Right atrium auricular region (tissue), 2 donors: ENCODE results near the gene CLDND1. TPM values are rescaled to one million over a fixed set of nuclear protein-coding genes. Genes with fewer than 3 reads are reported as not detected.

Experiments
- DNase-seq: peaks from one replicate; pipeline ENCODE4 v3.0.0-alpha.2; 2019; ENCODE audit warnings: low spot score
- H3K27ac ChIP-seq, 2 donors: fragments of 200-600 bp; sonication (generic); 1 replicate in 1 of 2; 2 replicates in 1 of 2; pipeline ENCODE4 v1.5.1; 2016 to 2019
- H3K27me3 ChIP-seq, 2 donors: fragments of 200-600 bp; sonication (generic); one replicate each; pipeline versions ENCODE4 v1.5.1 to v1.6.0; 2017 to 2019
- H3K36me3 ChIP-seq: fragments of 200-600 bp; sonication (generic); one replicate; pipeline ENCODE4 v1.5.1; 2016
- H3K4me1 ChIP-seq, 2 donors: fragments of 200-600 bp; sonication (generic); one replicate each; pipeline versions ENCODE4 v1.5.1 to v1.6.0; 2017 to 2019
- H3K4me3 ChIP-seq, 2 donors: fragments of 200-600 bp; sonication (generic); 1 replicate in 1 of 2; 2 replicates in 1 of 2; pipeline ENCODE4 v1.5.1; 2017 to 2019; ENCODE audit warnings: mild to moderate bottlenecking in 1 of 2, moderate library complexity in 1 of 2
- H3K9me3 ChIP-seq, 2 donors: fragments of 200-600 bp; sonication (generic); one replicate each; pipeline ENCODE4 v1.5.1; 2019
- total RNA-seq, 2 donors: library from RNA; depleted of rRNA; stranded (reverse); fragments of >200 nt; gene quantifications; one replicate each; pipeline ENCODE4 v1.1.0, GENCODE V29; 2016
- TF ChIP-seq, protein P1 (sequence below), 2 donors: fragments of 200-600 bp; sonication (generic); IDR thresholded peaks; one replicate each; pipeline ENCODE4 v1.5.1; 2019; ENCODE audit warnings: antibody characterized with exemption in 2 of 2

The CLDND1 gene
- total RNA-seq, 2 donors from 2014 or later = 138 to 152 TPM

DNA sequence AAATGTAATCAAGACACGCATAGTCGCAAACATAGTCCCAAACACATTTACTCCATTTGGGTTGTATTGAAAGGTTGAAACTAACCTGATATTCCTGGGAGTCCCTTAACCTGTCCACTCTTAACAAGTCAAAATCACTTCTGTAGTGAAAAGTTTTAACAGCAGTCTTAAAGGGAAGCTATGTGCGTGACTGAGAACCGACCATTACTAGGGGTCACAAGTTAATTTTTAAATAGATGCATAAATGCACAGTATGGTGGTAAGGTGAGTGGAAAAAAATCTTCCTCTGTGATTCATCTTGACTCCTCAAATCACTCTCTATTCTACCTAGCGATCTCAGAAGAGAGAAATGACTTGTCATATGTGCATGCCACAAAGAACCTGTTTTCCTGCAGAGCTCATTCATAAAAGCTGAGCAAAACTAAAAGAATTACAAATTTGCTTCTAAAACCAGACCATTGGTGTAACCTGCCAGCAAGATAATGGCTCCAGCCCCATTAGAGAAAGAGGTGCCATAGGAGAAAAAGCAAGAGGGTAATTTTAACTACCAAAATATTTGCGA, 13.8 kb upstream of the CLDND1 start:
- Histone ChIP-seq H3K27me3 (no peaks in the 10 kb centered on the region), H3K27ac (no peak overlapping the region), H3K4me1 (no peaks in the 10 kb centered on the region), H3K9me3 (no peaks in the 10 kb centered on the region), H3K4me3 (no peak overlapping the region), H3K36me3 (no peaks in the 10 kb centered on the region)
- TF ChIP-seq, protein P1, sequence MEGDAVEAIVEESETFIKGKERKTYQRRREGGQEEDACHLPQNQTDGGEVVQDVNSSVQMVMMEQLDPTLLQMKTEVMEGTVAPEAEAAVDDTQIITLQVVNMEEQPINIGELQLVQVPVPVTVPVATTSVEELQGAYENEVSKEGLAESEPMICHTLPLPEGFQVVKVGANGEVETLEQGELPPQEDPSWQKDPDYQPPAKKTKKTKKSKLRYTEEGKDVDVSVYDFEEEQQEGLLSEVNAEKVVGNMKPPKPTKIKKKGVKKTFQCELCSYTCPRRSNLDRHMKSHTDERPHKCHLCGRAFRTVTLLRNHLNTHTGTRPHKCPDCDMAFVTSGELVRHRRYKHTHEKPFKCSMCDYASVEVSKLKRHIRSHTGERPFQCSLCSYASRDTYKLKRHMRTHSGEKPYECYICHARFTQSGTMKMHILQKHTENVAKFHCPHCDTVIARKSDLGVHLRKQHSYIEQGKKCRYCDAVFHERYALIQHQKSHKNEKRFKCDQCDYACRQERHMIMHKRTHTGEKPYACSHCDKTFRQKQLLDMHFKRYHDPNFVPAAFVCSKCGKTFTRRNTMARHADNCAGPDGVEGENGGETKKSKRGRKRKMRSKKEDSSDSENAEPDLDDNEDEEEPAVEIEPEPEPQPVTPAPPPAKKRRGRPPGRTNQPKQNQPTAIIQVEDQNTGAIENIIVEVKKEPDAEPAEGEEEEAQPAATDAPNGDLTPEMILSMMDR (IDR thresholded peaks at IDR 0.05) = no peak
- DNase-seq = no peak

DNA sequence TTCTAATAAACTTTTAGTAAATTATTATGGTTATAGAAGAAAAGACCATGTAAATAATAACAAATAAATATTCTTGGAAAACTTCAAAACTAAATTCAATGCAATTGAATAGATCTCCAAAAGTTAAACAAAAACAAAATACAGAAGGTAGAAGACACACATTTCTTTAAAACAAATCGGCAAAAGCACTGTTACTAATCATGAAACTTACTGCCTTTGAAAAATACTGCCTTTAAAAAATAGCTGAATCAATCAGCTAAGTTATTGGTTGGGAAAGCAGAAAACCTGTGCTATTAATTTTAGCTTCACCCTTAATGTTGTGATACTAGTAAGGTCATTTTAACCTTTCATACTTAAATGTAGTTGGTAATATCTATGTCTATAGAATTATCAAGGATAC, 12.0 kb upstream of the CLDND1 start:
- no peaks in the 10 kb centered on the region for H3K9me3 ChIP-seq
- no peaks in the 10 kb centered on the region for H3K27me3 ChIP-seq
- H3K27ac ChIP-seq = no peak overlapping the region
- no peaks in the 10 kb centered on the region for H3K4me1 ChIP-seq
- TF ChIP-seq, protein P1 (IDR thresholded peaks at IDR 0.05) = no peak
- no peaks in the 10 kb centered on the region for H3K36me3 ChIP-seq
- no peak for DNase-seq
- H3K4me3 ChIP-seq = no peak overlapping the region

DNA sequence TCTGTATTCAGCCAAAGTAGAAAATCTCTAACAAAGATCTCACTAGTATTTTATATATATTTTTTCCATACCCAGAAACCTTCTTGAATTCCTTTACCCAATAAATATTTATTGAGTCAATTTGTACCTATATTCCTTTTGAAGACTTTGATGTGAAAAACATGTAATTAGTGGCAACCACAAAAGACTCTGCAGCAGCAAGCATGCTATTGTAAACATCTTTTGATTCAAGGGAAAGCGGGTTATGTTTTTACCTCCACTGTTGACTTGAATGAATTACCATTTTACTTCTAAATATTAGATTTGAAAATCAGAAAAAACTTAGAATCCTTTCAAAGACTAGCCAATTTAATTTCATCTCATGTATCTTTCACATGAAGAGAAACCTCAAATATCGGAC, 11.5 kb upstream of the CLDND1 start:
- no peak overlapping the region for H3K27ac ChIP-seq
- no peaks in the 10 kb centered on the region for H3K4me1 ChIP-seq
- TF ChIP-seq, protein P1 (IDR thresholded peaks at IDR 0.05) = no peak
- no peaks in the 10 kb centered on the region for H3K9me3 ChIP-seq
- no peak for DNase-seq
- no peak overlapping the region for H3K4me3 ChIP-seq
- no peaks in the 10 kb centered on the region for H3K27me3 ChIP-seq
- no peaks in the 10 kb centered on the region for H3K36me3 ChIP-seq

DNA sequence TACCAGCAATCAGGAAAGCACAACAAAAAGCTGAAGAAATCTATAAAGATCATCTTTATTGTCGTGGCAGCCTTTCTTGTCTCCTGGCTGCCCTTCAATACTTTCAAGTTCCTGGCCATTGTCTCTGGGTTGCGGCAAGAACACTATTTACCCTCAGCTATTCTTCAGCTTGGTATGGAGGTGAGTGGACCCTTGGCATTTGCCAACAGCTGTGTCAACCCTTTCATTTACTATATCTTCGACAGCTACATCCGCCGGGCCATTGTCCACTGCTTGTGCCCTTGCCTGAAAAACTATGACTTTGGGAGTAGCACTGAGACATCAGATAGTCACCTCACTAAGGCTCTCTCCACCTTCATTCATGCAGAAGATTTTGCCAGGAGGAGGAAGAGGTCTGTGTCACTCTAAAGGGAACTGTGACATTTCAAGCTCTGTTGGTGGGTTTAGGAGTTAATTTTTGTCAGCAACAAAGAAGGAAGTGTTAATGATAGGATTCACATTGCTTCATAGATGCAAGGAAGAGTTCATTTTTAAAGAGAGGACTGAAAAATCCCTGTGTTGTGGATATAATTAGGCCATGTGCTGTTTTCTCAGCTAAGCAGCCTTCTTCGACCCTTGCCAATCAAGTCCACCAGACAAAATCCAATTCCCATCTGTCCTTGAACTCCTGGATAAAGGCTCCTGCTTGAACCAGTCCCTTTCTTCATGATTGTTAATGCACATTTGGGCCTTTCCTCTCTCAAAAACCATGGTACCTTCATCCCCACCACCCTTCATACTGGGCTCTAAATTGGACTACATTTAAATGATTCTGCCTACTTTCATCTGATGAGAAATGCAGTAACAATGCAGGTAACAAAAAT, 10.2 kb upstream of the CLDND1 start:
- no peaks in the 10 kb centered on the region for H3K27me3 ChIP-seq
- H3K9me3 ChIP-seq = no peaks in the 10 kb centered on the region
- TF ChIP-seq, protein P1 (IDR thresholded peaks at IDR 0.05) = no peak
- H3K27ac ChIP-seq = no peak overlapping the region
- no peaks in the 10 kb centered on the region for H3K36me3 ChIP-seq
- no peak overlapping the region for H3K4me3 ChIP-seq
- H3K4me1 ChIP-seq = no peaks in the 10 kb centered on the region
- no peak for DNase-seq

DNA sequence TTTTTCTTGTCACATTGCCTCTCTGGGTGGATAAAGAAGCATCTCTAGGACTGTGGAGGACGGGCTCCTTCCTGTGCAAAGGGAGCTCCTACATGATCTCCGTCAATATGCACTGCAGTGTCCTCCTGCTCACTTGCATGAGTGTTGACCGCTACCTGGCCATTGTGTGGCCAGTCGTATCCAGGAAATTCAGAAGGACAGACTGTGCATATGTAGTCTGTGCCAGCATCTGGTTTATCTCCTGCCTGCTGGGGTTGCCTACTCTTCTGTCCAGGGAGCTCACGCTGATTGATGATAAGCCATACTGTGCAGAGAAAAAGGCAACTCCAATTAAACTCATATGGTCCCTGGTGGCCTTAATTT, 9.6 kb upstream of the CLDND1 start:
- Histone ChIP-seq H3K27ac (no peak overlapping the region), H3K4me3 (no peak overlapping the region), H3K36me3 (no peaks in the 10 kb centered on the region), H3K4me1 (no peaks in the 10 kb centered on the region), H3K9me3 (no peaks in the 10 kb centered on the region), H3K27me3 (no peaks in the 10 kb centered on the region)
- TF ChIP-seq, protein P1 (IDR thresholded peaks at IDR 0.05) = no peak
- no peak for DNase-seq
